GM19023 (cell line): ENCODE results near the gene LAPTM5.

Source experiments
- ATAC-seq: cut with Tn5 transposase; IDR thresholded peaks from one replicate; pipeline ENCODE4 v1.9.1; 2021; ENCODE audit warnings: mild to moderate bottlenecking, moderate library complexity; ENCODE audit not compliant: unreplicated experiment

Gene LAPTM5

DNA sequence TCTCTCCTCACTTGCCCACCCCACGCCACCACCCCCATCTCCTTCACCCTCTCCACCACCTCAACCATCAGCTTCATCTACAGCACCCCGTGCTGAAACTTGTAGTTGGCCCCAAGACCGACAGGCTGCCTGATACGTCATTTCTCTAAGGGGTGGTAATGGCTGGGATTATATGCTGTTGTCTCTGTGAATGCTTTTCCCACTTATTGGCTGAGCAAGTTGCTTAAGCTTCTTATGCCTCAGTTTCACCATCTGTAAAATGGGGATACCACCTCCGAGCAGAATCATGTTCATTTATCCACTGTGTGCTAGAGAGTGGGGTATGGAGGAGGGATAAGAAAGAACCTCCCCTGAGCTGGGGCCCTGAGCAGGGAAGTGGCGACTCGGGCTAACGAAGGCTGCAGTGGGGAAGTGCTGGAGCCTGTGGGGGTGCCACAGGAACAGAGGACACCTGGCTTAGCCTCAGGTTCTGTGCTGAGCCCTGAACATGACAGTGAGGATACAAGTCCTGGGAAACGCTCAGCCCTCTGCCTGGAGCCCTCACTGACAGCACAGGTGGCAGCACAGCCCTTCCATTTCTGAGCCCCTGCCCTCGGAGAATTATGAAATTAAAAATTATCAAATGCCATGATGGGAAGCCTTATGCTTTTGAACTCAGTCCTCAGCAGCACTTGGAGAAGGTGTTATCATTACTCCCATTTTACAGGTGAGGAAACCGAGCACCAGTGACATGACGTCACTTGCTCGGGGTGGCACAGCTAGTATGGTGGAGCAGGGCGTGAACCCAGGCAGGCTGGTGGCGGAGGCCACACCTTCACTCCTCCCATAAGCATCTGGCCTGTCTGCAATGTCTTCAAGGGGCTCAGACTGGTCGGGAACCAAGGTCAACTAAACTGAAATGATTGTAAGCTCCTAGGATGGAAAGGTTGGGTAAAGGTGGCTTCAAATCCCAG is 37.0 kb downstream of the LAPTM5 start:
- ATAC-seq: no peak

DNA sequence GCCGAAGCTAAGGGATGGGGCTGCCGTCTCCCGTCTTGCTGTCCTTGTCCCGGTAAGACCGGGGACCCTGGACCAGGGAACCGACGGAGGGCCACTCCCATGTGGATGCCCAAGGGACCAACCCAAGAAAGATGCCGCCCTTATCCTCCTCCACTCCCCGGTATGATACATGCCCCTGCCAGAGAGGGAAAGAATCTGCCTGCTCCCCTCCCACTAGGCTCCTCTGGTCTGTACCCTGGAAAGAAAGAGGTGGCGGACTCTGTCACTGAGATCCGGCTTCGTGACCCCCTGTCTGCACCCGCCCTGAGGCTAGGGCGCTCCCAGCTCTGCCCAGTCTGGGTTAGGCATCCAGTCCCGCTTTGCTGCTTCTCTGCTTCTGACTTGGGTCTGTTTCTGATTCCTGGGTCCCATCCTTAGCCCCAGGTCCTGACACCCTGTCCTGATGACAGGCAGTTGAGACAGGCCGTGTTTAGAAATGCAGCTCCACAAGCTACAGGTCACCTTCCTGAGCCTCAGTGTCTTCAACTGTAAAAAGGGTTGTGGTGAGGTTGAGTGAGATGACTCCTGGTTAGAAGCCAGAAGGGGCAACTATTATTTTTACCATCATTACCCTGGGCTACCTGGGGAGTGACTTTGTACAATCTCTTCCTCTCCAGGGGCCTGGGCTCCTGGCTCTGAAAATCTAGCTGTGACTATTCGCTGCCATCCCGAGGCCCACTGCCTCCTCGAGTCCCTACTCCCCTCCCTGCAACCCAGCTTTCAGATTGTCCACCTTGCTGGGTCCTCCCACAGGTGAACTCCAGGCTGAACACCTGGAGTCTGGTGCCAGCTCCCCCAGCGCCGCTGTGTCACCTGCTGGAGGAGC is 37.9 kb downstream of the LAPTM5 start:
- no peak for ATAC-seq

- ATAC-seq: peak; percentile 45
Measured at GRCh38 chr1:30718636-30719405, 38.8 kb downstream of the LAPTM5 start.

DNA sequence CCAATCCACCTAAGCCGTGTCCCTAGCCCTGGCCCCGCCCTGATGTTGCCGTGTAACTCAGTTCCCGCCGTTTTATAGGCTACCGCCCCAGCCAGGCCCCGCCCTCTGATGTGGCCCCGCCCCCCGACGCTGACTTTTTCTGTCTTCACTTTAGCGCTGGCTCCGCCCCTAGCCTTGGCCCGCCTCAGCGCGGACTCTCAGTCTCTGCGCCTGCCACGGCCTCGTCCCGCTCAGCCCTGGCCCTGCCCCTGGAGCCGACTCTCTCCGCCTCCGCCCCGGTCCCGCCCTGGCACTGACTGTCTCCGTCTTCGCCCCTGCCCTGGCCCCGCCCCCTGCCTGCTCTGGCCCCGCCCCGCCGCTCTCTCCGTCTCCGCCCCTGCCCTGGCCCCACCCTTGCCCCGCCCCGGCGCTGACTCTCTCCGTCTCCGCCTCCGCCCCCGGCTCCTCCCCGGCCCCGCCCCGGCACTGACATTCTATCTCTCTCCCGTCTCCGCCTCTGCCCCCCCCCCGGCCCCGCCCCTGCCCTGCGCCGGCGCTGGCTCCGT is 39.4 kb downstream of the LAPTM5 start:
- peak; percentile 84 for ATAC-seq

- ATAC-seq: no peak
Measured at GRCh38 chr1:30716646-30717045, 40.9 kb downstream of the LAPTM5 start.

- no peak for ATAC-seq
Measured at GRCh38 chr1:30715886-30716285, 41.7 kb downstream of the LAPTM5 start.

DNA sequence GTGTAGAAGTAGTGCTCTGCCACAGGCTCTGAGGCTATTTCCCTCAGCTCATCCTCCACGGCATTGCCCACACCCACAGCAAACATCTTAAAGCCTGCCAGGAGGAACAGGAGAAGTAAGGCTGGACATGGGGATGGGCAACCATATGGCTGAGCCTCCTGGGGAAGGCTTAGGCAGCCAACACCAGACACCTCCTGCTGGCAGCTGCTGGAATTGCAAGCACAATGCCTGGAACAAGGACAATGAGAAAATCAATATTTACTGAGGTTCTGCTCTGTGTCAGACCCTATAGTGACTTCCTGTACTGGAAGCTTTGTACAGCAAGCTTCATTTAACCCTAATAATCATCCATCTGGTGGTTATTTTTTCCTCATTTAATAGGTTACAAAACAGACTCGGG is 42.4 kb downstream of the LAPTM5 start:
- no peak for ATAC-seq

- ATAC-seq: no peak
Measured at GRCh38 chr1:30714536-30715090, 43.0 kb downstream of the LAPTM5 start.

DNA sequence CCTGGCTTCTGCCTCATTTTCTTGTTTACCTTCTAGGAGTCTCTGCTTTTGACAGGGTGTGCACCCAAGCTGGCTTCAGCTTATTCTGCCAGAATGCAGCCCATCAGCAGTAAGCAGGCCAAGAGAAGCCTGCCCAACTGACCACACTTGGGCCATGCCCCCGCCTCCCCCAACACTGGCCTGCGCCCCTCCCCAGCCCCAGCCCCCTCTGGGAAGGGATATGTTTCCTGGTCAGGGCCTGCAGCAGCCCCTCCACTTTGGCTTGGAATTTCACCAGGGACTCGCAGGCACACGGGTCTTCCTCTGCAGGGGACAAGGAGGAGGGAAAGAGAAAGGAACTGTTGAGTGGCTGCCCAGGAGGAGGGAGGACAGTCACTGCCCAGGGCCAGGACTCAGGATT is 43.5 kb downstream of the LAPTM5 start:
- no peak for ATAC-seq

- no peak for ATAC-seq
Measured at GRCh38 chr1:30713311-30713710, 44.3 kb downstream of the LAPTM5 start.

GRCh38 chr1:30712583-30712982 is 45.0 kb downstream of the LAPTM5 start:
- ATAC-seq: no peak

DNA sequence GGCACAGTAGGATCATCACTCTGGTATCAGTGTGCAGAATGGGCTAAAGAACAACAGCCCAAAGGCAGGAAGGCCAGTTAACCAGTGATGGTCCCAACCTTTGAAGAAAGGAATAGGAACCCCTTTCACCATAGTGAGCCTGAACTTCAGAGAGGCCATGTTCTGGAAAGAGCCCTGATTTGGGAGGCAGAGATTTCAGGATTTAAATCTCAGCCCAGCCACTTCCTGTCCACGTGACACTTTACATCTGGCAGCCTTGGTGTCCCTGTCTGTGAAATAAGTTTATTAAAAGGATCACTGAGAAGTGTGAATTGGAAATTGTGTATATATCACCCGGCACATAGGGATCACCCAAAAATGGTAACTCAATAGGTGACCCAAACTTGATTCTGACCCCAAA is 47.2 kb downstream of the LAPTM5 start:
- no peak for ATAC-seq

GRCh38 chr1:30708361-30708728 is 49.2 kb downstream of the LAPTM5 start:
- ATAC-seq: no peak

DNA sequence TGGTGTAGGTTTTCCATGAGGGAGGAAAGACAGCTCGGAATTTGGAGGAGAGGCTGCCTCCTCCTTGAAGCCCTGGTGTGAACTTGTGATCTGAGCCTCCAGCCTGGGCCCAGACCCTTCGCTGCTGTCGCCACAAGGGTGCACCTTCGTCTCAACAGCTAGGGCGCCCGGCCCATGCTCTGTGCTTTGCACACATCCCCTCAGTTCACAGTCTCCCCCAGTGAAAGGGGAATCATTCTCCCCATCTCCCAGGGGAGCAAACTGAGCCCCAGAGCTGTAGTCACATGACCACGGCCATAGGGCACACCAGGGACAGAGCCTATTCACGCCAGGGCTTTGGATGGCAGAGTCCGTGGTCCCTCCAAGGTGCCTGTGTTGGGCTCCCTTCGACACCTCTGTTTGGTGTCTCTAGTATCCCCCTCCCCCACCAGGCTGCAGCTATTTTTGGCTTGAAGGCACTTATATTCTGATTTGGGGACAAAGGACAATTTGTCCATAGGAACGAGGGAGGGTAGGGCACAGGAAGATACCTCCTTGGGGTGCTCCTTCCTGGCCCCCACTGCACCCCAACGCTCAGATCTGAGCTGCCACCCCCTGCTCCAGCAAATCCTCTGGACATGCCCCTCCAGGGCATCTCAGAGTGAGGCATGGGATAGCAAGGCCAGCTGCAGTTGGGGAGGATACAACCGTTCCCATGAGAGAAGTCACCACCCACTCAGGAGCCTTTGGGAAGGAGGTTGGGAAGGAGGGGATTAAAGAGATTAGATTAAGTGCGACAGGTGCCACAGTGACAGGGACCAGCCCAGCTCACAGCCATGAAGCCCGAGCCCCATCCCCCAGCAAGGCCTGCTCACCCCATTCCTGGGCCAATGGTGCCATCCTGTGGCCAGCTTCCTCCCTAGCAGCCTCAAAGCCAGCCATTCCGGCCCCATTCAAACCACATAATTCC is 49.9 kb downstream of the LAPTM5 start:
- ATAC-seq: no peak

DNA sequence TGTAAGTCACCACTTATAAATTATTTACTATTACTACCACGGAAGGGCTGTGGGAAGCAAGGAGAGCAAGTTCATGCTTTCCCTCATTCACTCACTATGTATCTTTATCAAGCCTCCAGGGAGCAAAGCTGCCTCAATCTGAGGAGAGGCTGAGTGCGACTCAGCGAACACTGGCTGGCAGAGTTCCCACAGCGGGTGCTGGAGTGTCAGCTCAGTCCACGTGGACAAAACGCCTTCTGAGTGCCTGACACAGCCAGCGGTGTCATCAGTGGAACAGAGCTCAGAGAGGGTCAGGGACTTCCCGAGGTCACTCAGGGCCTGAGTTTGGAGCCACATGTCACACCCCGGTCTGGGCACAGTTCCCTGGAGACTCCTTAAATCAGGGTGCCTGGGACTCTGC is 51.0 kb downstream of the LAPTM5 start:
- no peak for ATAC-seq

- no peak for ATAC-seq
Measured at GRCh38 chr1:30705698-30706097, 51.9 kb downstream of the LAPTM5 start.

DNA sequence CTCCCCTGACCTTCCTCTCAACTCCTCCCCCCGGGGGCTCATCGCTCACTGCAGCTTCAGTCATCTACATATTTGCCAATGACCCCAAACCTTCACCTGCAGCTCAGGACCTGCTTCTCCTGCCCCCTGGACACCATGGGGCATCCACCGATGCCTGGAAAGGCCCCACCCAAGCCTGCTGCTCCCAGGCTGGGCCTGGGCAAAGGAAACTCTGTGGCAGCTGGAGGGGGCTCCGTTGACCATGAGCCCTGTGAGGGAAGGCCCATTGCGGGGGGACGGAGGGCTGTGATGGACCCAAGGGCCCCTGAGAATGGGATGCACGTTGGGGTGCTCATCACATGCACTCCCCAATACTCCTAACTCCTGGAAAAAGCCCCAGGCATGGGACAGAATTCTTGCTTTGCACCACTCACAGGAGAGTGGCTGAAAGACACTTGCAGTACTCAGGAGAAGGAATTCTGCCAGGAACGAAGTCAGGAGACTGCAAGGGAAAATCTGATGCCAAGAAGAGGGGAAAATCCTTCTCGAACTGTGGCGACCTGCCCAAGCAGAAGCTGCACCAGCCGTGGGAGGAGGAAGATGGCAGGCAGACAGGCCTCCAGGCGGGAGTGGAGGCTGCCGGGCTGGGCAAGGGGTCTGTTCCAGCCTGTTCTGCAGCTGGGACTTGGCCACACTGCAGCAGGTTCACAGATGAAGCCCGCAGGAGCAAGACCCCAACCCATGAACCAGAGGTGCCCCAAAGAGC is 52.6 kb downstream of the LAPTM5 start:
- no peak for ATAC-seq

DNA sequence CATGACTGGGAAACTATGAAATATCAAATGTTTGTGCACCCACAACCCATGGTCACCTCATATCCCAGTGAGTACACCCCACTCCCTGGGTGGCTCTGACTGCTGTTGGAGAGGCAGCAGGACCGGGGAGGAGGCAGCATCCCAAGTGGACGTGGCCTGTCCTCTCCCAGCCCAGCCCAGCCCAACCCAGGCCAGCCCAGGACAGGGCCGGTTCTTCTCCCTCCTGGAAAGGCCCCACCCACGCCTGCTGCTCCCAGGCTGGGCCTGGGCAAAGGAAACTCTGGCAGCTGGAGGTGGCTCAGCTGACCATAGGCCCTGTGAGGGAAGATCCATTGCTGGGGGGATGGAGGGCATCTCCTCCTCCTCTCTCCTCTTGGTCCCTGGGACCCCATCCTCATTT is 53.3 kb downstream of the LAPTM5 start:
- ATAC-seq: no peak

DNA sequence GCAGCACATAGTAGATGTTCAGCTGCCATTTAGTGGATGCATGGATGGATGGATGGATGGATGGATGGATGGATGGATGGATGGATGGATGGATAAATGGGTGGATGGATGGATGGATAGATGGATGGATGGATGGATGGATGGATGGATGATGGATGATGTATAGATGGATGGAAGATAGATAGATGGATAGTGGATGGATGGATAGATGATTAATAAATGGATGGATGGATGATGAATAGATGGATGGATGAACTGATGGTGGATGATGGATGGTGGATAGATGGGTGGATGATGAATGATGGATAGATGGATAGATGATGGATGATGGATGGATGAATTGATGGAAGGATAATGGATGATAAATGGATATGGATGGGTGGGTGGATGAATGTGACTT is 54.8 kb downstream of the LAPTM5 start:
- ATAC-seq: no peak
